ENCODE measurements around the gene ADCY10. TPM values are rescaled to one million over a fixed set of nuclear protein-coding genes. Genes with fewer than 3 reads are reported as not detected.

The ADCY10 gene
- polyA plus RNA-seq, 1 donor from 2014 or later, result 0.09 TPM

- Histone ChIP-seq H3K79me2 (replicated peaks; ENCODE audit: insufficient read depth, low read length) (no peaks in the 10 kb centered on the region), H3F3A (ENCODE audit: insufficient read depth, low read length, poor library complexity, severe bottlenecking) (no peaks in the 10 kb centered on the region), H4K20me1 (ENCODE audit: insufficient read depth) (no peaks in the 10 kb centered on the region), H3K9me3 (ENCODE audit: low read length) (no peaks in the 10 kb centered on the region), H3K4me3 (ENCODE audit: low read length) (no peak overlapping the region), H3K4me2 (ENCODE audit: low read length) (no peak overlapping the region), H3K9ac (ENCODE audit: low read length) (no peak overlapping the region), H3K36me3 (ENCODE audit: insufficient read depth, low read length) (no peaks in the 10 kb centered on the region), H2AFZ (ENCODE audit: low read depth, low read length) (no peak overlapping the region), H3K27me3 (ENCODE audit: insufficient read depth, low read depth, low read length) (no peaks in the 10 kb centered on the region), H3K27ac (ENCODE audit: low read length) (no peak overlapping the region), H3K9me2 (ENCODE audit: insufficient read depth, low read length) (no peaks in the 10 kb centered on the region)
- TF ChIP-seq RAD21 (conservative IDR thresholded peaks at IDR 0.05), result no peak
- TF ChIP-seq, protein P1, sequence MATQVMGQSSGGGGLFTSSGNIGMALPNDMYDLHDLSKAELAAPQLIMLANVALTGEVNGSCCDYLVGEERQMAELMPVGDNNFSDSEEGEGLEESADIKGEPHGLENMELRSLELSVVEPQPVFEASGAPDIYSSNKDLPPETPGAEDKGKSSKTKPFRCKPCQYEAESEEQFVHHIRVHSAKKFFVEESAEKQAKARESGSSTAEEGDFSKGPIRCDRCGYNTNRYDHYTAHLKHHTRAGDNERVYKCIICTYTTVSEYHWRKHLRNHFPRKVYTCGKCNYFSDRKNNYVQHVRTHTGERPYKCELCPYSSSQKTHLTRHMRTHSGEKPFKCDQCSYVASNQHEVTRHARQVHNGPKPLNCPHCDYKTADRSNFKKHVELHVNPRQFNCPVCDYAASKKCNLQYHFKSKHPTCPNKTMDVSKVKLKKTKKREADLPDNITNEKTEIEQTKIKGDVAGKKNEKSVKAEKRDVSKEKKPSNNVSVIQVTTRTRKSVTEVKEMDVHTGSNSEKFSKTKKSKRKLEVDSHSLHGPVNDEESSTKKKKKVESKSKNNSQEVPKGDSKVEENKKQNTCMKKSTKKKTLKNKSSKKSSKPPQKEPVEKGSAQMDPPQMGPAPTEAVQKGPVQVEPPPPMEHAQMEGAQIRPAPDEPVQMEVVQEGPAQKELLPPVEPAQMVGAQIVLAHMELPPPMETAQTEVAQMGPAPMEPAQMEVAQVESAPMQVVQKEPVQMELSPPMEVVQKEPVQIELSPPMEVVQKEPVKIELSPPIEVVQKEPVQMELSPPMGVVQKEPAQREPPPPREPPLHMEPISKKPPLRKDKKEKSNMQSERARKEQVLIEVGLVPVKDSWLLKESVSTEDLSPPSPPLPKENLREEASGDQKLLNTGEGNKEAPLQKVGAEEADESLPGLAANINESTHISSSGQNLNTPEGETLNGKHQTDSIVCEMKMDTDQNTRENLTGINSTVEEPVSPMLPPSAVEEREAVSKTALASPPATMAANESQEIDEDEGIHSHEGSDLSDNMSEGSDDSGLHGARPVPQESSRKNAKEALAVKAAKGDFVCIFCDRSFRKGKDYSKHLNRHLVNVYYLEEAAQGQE (IDR thresholded peaks at IDR 0.05; ENCODE audit: borderline replicate concordance), result no peak
- TF ChIP-seq POLR2AphosphoS5 (IDR thresholded peaks at IDR 0.05), result no peak
- no peak for TF ChIP-seq CTCF (IDR thresholded peaks at IDR 0.05; ENCODE audit: poor library complexity, severe bottlenecking)
- TF ChIP-seq EZH2 (IDR thresholded peaks at IDR 0.05; ENCODE audit: borderline replicate concordance, insufficient read depth, low read length, poor library complexity, severe bottlenecking), result no peak
- no peak for TF ChIP-seq EP300 (conservative IDR thresholded peaks at IDR 0.05; ENCODE audit: poor library complexity, severe bottlenecking)
- TF ChIP-seq SMC3 (conservative IDR thresholded peaks at IDR 0.05; ENCODE audit: poor library complexity), result no peak
- no peak for TF ChIP-seq TAF1 (IDR thresholded peaks at IDR 0.05; ENCODE audit: low read depth)
- TF ChIP-seq MXI1 (conservative IDR thresholded peaks at IDR 0.05; ENCODE audit: poor library complexity, severe bottlenecking), result no peak
Observed at GRCh38 chr1:167904652-167905130, 9.2 kb downstream of the ADCY10 start.

DNA sequence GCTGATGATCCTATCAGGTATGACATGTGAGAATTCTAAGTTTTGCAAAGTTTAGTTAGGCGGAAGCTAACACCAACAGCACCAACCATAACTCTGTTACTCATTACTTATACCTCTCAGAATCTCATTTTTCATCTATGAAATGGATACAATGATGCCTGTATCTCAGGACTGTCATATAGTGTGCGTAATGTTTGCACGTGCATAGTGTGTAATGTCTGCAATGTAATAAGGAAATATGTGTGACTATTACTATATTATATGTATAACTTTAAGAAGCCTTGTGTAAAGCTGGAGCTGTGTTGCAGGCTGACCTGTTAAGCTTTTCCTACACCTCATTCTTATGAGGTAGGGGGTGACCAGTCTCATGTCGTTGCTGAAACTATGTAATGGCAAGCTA lies 13.0 kb downstream of the ADCY10 start:
- Histone ChIP-seq H3K79me2 (replicated peaks; ENCODE audit: insufficient read depth, low read length) (no peaks in the 10 kb centered on the region), H3K9ac (ENCODE audit: low read length) (no peak overlapping the region), H4K20me1 (ENCODE audit: insufficient read depth) (no peaks in the 10 kb centered on the region), H2AFZ (ENCODE audit: low read depth, low read length) (no peak overlapping the region), H3K4me3 (ENCODE audit: low read length) (no peak overlapping the region), H3F3A (ENCODE audit: insufficient read depth, low read length, poor library complexity, severe bottlenecking) (no peaks in the 10 kb centered on the region), H3K9me2 (ENCODE audit: insufficient read depth, low read length) (no peaks in the 10 kb centered on the region), H3K36me3 (ENCODE audit: insufficient read depth, low read length) (no peaks in the 10 kb centered on the region), H3K4me2 (ENCODE audit: low read length) (no peak overlapping the region), H3K27me3 (ENCODE audit: insufficient read depth, low read depth, low read length) (no peaks in the 10 kb centered on the region), H3K27ac (ENCODE audit: low read length) (no peak overlapping the region), H3K9me3 (ENCODE audit: low read length) (no peaks in the 10 kb centered on the region)
- no peak for TF ChIP-seq SMC3 (conservative IDR thresholded peaks at IDR 0.05; ENCODE audit: poor library complexity)

GRCh38 chr1:167899253-167899681 lies 14.7 kb downstream of the ADCY10 start:
- Histone ChIP-seq H3F3A (ENCODE audit: insufficient read depth, low read length, poor library complexity, severe bottlenecking) (no peaks in the 10 kb centered on the region), H3K27ac (ENCODE audit: low read length) (no peak overlapping the region), H3K79me2 (replicated peaks; ENCODE audit: insufficient read depth, low read length) (no peaks in the 10 kb centered on the region), H3K36me3 (ENCODE audit: insufficient read depth, low read length) (no peaks in the 10 kb centered on the region), H3K27me3 (ENCODE audit: insufficient read depth, low read depth, low read length) (no peaks in the 10 kb centered on the region), H3K9me2 (ENCODE audit: insufficient read depth, low read length) (no peaks in the 10 kb centered on the region), H3K4me3 (ENCODE audit: low read length) (no peak overlapping the region), H3K9me3 (ENCODE audit: low read length) (no peaks in the 10 kb centered on the region), H2AFZ (ENCODE audit: low read depth, low read length) (no peak overlapping the region), H3K9ac (ENCODE audit: low read length) (no peak overlapping the region), H4K20me1 (ENCODE audit: insufficient read depth) (no peaks in the 10 kb centered on the region), H3K4me2 (ENCODE audit: low read length) (no peak overlapping the region)
- no peak for TF ChIP-seq TAF1 (IDR thresholded peaks at IDR 0.05; ENCODE audit: low read depth)

All from neural cell (in vitro differentiated cells).